H1 (cell line): ENCODE data around the gene TRIOBP.

ENCODE experiments used
- ASH2L ChIP-seq: fragments of 200-600, 300-600 bp; sonication (generic); IDR thresholded peaks from one replicate; pipeline ENCODE4 v1.7.1; 2017; ENCODE audit warnings: low read length
- BACH1 ChIP-seq: IDR thresholded peaks from 2 replicates; pipeline ENCODE4 v1.6.1; 2012; ENCODE audit warnings: low read length, improper control_type of control experiment
- CHD1 ChIP-seq: IDR thresholded peaks from 2 replicates; pipeline ENCODE4 v1.6.1; 2012; ENCODE audit warnings: low read depth, low read length, improper control_type of control experiment
- JUN ChIP-seq: IDR thresholded peaks from 2 replicates; pipeline ENCODE4 v1.6.1; 2011; ENCODE audit warnings: low read depth, mild to moderate bottlenecking, improper control_type of control experiment, low read length
- POLR2AphosphoS5 ChIP-seq: IDR thresholded peaks from 2 replicates; pipeline ENCODE4 v1.6.1; 2011; ENCODE audit warnings: low read depth, low read length
- SP1 ChIP-seq: IDR thresholded peaks from 2 replicates; pipeline ENCODE4 v1.6.1; 2011; ENCODE audit warnings: low read depth, low read length
- TF ChIP-seq, protein P1 (sequence below), 3 experiments: IDR thresholded peaks; 1 replicate in 2 of 3; 2 replicates in 1 of 3; pipeline versions ENCODE4 v1.5.1 to v1.6.1; 2011; ENCODE audit warnings: low read length in 3 of 3, mild to moderate bottlenecking in 3 of 3, inconsistent platforms in 2 of 3, low read depth in 1 of 3, moderate library complexity in 1 of 3; ENCODE audit not compliant: insufficient read depth in 1 of 3; ENCODE audit errors: control extremely low read depth in 1 of 3
- TF ChIP-seq, protein P2 (sequence below): IDR thresholded peaks from 2 replicates; pipeline ENCODE4 v1.6.1; 2011; ENCODE audit warnings: low read length, improper control_type of control experiment
- TF ChIP-seq, protein P3 (sequence below): IDR thresholded peaks from 2 replicates; pipeline ENCODE4 v1.6.1; 2011; ENCODE audit warnings: low read depth, mild to moderate bottlenecking, low read length; ENCODE audit not compliant: insufficient read depth

DNA sequence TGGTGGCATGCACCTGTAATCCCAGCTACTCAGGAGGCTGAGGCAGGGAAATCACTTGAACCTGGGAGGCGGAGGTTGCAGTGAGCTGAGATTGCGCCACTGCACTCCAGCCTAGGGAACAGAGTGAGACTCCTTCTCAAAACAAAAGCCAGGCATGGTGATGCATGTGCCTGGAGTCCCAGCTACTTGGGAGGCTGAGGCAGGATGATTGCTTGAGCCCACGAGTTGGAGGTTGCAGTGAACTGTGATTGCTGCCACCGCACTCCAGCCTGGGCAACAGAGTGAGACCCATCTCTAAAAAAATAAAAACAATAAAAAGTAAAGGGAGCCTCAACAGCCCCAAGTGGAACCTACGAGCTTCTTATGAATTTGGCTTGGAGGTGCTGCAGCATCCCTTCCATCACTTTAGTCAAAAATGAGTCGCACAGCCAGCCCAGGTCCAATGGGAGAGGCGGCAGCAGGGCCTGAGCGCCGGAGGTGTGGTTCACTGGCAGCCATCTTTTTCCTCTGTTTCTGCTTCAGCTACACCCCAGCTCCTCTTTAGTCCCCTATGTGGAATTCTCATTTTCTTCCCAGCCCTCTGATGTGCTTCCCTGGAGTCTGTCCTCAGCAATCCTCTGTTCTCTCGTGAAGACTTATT lies 81.6 kb downstream of the TRIOBP start:
- no peak for TF ChIP-seq POLR2AphosphoS5
- TF ChIP-seq, protein P1, sequence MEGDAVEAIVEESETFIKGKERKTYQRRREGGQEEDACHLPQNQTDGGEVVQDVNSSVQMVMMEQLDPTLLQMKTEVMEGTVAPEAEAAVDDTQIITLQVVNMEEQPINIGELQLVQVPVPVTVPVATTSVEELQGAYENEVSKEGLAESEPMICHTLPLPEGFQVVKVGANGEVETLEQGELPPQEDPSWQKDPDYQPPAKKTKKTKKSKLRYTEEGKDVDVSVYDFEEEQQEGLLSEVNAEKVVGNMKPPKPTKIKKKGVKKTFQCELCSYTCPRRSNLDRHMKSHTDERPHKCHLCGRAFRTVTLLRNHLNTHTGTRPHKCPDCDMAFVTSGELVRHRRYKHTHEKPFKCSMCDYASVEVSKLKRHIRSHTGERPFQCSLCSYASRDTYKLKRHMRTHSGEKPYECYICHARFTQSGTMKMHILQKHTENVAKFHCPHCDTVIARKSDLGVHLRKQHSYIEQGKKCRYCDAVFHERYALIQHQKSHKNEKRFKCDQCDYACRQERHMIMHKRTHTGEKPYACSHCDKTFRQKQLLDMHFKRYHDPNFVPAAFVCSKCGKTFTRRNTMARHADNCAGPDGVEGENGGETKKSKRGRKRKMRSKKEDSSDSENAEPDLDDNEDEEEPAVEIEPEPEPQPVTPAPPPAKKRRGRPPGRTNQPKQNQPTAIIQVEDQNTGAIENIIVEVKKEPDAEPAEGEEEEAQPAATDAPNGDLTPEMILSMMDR (IDR thresholded peaks at IDR 0.05; ENCODE audit: control extremely low read depth in 1 of 3, insufficient read depth in 1 of 3, low read depth in 1 of 3, low read length in 3 of 3): no peak
- TF ChIP-seq, protein P2, sequence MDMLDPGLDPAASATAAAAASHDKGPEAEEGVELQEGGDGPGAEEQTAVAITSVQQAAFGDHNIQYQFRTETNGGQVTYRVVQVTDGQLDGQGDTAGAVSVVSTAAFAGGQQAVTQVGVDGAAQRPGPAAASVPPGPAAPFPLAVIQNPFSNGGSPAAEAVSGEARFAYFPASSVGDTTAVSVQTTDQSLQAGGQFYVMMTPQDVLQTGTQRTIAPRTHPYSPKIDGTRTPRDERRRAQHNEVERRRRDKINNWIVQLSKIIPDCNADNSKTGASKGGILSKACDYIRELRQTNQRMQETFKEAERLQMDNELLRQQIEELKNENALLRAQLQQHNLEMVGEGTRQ: no peak
- no peak for TF ChIP-seq BACH1
- TF ChIP-seq JUN: no peak
- no peak for TF ChIP-seq ASH2L
- no peak for TF ChIP-seq CHD1
- TF ChIP-seq, protein P3, sequence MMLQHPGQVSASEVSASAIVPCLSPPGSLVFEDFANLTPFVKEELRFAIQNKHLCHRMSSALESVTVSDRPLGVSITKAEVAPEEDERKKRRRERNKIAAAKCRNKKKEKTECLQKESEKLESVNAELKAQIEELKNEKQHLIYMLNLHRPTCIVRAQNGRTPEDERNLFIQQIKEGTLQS: no peak
- no peak for TF ChIP-seq SP1
